HepG2 (cell line): ENCODE measurements around the gene RAC3. TPM values are rescaled to one million over a fixed set of nuclear protein-coding genes. Genes with fewer than 3 reads are reported as not detected.
A peak's percentile ranks its signal among the peaks of the same experiment; 100 is the strongest.

Source experiments
- ARHGAP35 ChIP-seq: sonication (generic); formaldehyde crosslinking; IDR thresholded peaks from 2 replicates; pipeline ENCODE4 v1.9.0; 2022; ENCODE audit warnings: mild to moderate bottlenecking, inconsistent platforms, moderate library complexity, missing genetic modification reagents, borderline replicate concordance
- CAMTA2 ChIP-seq: sonication (generic); formaldehyde crosslinking; IDR thresholded peaks from 2 replicates; pipeline ENCODE4 v1.4.0; 2020; ENCODE audit warnings: mild to moderate bottlenecking, missing genetic modification reagents, borderline replicate concordance
- CEBPG ChIP-seq: IDR thresholded peaks from 2 replicates; pipeline ENCODE4 v1.6.1; 2016
- FUBP1 ChIP-seq: sonication (generic); formaldehyde crosslinking; IDR thresholded peaks from 2 replicates; pipeline ENCODE4 v1.5.1; 2020; ENCODE audit warnings: missing genetic modification reagents, mild to moderate bottlenecking, borderline replicate concordance
- HOXA3 ChIP-seq: sonication (generic); formaldehyde crosslinking; IDR thresholded peaks from 2 replicates; pipeline ENCODE4 v1.5.0; 2020; ENCODE audit warnings: missing genetic modification reagents
- KLF13 ChIP-seq: sonication (generic); formaldehyde crosslinking; IDR thresholded peaks from 2 replicates; pipeline ENCODE4 v1.4.0; 2020; ENCODE audit warnings: mild to moderate bottlenecking, missing genetic modification reagents
- NBN ChIP-seq: fragments of 450-650 bp; conservative IDR thresholded peaks from 2 replicates; pipeline ENCODE4 v1.6.1; 2017
- POLR2AphosphoS2 ChIP-seq: IDR thresholded peaks from 2 replicates; pipeline ENCODE4 v1.6.1; 2011; ENCODE audit warnings: low read depth, low read length, improper control_type of control experiment
- RBM22 ChIP-seq: fragments of 200-400 bp; formaldehyde crosslinking; optimal IDR thresholded peaks from 2 replicates; pipeline ENCODE3; 2017; ENCODE audit warnings: mild to moderate bottlenecking, low read length, moderate library complexity
- TAF1 ChIP-seq: sonication (generic); formaldehyde crosslinking; IDR thresholded peaks from 2 replicates; pipeline ENCODE4 v1.4.0; 2020; ENCODE audit warnings: missing genetic modification reagents
- TBX3 ChIP-seq: fragments of 450-650 bp; IDR thresholded peaks from 2 replicates; pipeline ENCODE4 v1.6.1; 2017; ENCODE audit warnings: antibody characterized with exemption, mild to moderate bottlenecking, inconsistent platforms, borderline replicate concordance
- TFDP1 ChIP-seq: IDR thresholded peaks from 2 replicates; pipeline ENCODE4 v1.6.1; 2016; ENCODE audit warnings: missing compliant biosample characterization, missing genetic modification reagents, borderline replicate concordance
- ZBTB3 ChIP-seq: sonication (generic); formaldehyde crosslinking; IDR thresholded peaks from 2 replicates; pipeline ENCODE4 v1.4.0; 2020; ENCODE audit warnings: low read depth, mild to moderate bottlenecking, moderate library complexity, missing genetic modification reagents, borderline replicate concordance
- ZNF275 ChIP-seq: sonication (generic); formaldehyde crosslinking; IDR thresholded peaks from 2 replicates; pipeline ENCODE4 v1.8.0; 2022; ENCODE audit warnings: missing genetic modification reagents, mild to moderate bottlenecking, inconsistent platforms, borderline replicate concordance
- ZNF512 ChIP-seq: sonication (generic); formaldehyde crosslinking; IDR thresholded peaks from 2 replicates; pipeline ENCODE4 v1.4.0; 2020; ENCODE audit warnings: mild to moderate bottlenecking, missing genetic modification reagents
- ZNF83 ChIP-seq: sonication (generic); formaldehyde crosslinking; IDR thresholded peaks from 2 replicates; pipeline ENCODE4 v1.4.0; 2020; ENCODE audit warnings: missing genetic modification reagents, mild to moderate bottlenecking, borderline replicate concordance
- polyA plus RNA-seq, 8 experiments: library from polyadenylated mRNA; depleted of rRNA in 3 of 8; stranded (reverse) in 7 of 8; unstranded in 1 of 8; fragments of >200 nt; fragmentation: Illumina TruSeq in 4 of 8; extraction: Trizol in 4 of 8; gene quantifications; 2 replicates each; pipeline versions ENCODE4 v1.2.1 to v1.2.3, GENCODE V29; 2011 to 2016; ENCODE audit warnings: low read depth in 4 of 8, missing spikeins in 1 of 8, mixed read lengths in 1 of 8; ENCODE audit not compliant: insufficient read depth in 1 of 8
- total RNA-seq, 5 experiments: library from RNA; depleted of rRNA; stranded (reverse); fragments of >200 nt; fragmentation: Illumina TruSeq; extraction: Trizol; gene quantifications; 2 replicates each; pipeline ENCODE4 v1.2.3, GENCODE V29; 2016; ENCODE audit warnings: low read depth in 1 of 5
- TF ChIP-seq, protein P1 (sequence below): sonication (generic); formaldehyde crosslinking; IDR thresholded peaks from 2 replicates; pipeline ENCODE4 v1.4.0; 2020; ENCODE audit warnings: missing genetic modification reagents
- TF ChIP-seq, protein P2 (sequence below): sonication (generic); formaldehyde crosslinking; conservative IDR thresholded peaks from 2 replicates; pipeline ENCODE4 v1.4.0; 2020; ENCODE audit warnings: missing genetic modification reagents

RAC3 gene
- total and polyA plus RNA-seq, 2 of the 13 experiments (the other 11 are each of a cell fraction or from before 2014, with no cell fraction given) = 10.5 to 21.3 TPM

GRCh38 chr17:82080789-82081464 is 49.4 kb downstream of the RAC3 start (continued):
- TF ChIP-seq ZNF512 (CRISPR knock-in tag) (no peak), RBM22 (peak; percentile 73), TFDP1 (no peak), POLR2AphosphoS2 (no peak), TAF1 (no peak), FUBP1 (CRISPR knock-in tag) (no peak), ZNF275 (CRISPR knock-in tag) (no peak), ZBTB3 (CRISPR knock-in tag) (no peak), TBX3 (no peak), KLF13 (CRISPR knock-in tag) (0 out of 2 replicates have a peak, but pooled peaks have one; percentile 31), CEBPG (CRISPR knock-in tag) (no peak), ARHGAP35 (CRISPR knock-in tag) (no peak), NBN (no peak), ZNF83 (CRISPR knock-in tag) (no peak), CAMTA2 (CRISPR knock-in tag) (no peak), HOXA3 (CRISPR knock-in tag) (peak; percentile 13; the same call in 1 of the 2 replicates)
- TF ChIP-seq, protein P1, sequence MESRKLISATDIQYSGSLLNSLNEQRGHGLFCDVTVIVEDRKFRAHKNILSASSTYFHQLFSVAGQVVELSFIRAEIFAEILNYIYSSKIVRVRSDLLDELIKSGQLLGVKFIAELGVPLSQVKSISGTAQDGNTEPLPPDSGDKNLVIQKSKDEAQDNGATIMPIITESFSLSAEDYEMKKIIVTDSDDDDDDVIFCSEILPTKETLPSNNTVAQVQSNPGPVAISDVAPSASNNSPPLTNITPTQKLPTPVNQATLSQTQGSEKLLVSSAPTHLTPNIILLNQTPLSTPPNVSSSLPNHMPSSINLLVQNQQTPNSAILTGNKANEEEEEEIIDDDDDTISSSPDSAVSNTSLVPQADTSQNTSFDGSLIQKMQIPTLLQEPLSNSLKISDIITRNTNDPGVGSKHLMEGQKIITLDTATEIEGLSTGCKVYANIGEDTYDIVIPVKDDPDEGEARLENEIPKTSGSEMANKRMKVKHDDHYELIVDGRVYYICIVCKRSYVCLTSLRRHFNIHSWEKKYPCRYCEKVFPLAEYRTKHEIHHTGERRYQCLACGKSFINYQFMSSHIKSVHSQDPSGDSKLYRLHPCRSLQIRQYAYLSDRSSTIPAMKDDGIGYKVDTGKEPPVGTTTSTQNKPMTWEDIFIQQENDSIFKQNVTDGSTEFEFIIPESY = peak; percentile 59
- TF ChIP-seq, protein P2, sequence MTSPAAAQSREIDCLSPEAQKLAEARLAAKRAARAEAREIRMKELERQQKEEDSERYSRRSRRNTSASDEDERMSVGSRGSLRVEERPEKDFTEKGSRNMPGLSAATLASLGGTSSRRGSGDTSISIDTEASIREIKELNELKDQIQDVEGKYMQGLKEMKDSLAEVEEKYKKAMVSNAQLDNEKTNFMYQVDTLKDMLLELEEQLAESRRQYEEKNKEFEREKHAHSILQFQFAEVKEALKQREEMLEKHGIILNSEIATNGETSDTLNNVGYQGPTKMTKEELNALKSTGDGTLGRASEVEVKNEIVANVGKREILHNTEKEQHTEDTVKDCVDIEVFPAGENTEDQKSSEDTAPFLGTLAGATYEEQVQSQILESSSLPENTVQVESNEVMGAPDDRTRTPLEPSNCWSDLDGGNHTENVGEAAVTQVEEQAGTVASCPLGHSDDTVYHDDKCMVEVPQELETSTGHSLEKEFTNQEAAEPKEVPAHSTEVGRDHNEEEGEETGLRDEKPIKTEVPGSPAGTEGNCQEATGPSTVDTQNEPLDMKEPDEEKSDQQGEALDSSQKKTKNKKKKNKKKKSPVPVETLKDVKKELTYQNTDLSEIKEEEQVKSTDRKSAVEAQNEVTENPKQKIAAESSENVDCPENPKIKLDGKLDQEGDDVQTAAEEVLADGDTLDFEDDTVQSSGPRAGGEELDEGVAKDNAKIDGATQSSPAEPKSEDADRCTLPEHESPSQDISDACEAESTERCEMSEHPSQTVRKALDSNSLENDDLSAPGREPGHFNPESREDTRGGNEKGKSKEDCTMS (CRISPR knock-in tag) = no peak
